H1 (cell line): Measurements from ENCODE around the gene KIF13A. TPM values are rescaled to one million over a fixed set of nuclear protein-coding genes. Genes with fewer than 3 reads are reported as not detected.

ENCODE experiments used
- CTCF ChIA-PET: fragments of 300-600 bp; sonication (Branson Sonifier 250); formaldehyde crosslinking; loops from one replicate; lab custom pipeline; 2021; ENCODE audit not compliant: partially characterized antibody; lab: Charles Lee
- POLR2A ChIA-PET: fragments of 300-600 bp; sonication (Branson Sonifier 250); formaldehyde crosslinking; loops from one replicate; lab custom pipeline; 2021; ENCODE audit warnings: inconsistent platforms; ENCODE audit not compliant: partially characterized antibody; lab: Charles Lee
- DNase-seq, 2 experiments: peaks; one replicate each; pipeline versions ENCODE4 v3.0.0 to v3.0.0-alpha.2; 2010 to 2022; ENCODE audit warnings: low spot score in 2 of 2, low read depth in 1 of 2, mixed read lengths in 1 of 2
- FAIRE-seq: peaks from 2 replicates; lab custom pipeline; 2011; peaks lifted over from hg19 to GRCh38; lab: Jason Lieb, UNC
- H2AFZ ChIP-seq: 2 replicates; pipeline ENCODE4 v1.8.1; 2012; ENCODE audit warnings: low read length, inconsistent platforms
- H2AK5ac ChIP-seq: 2 replicates; pipeline ENCODE4 v1.6.1; 2013; ENCODE audit warnings: low read depth, low read length
- H2BK120ac ChIP-seq: replicated peaks from 2 replicates; pipeline ENCODE3; 2013; ENCODE audit warnings: low read depth, low read length, inconsistent platforms
- H2BK12ac ChIP-seq: 2 replicates; pipeline ENCODE4 v1.6.1; 2013; ENCODE audit warnings: low read depth, low read length
- H2BK15ac ChIP-seq: 2 replicates; pipeline ENCODE4 v1.6.1; 2013; ENCODE audit warnings: low read length
- H2BK20ac ChIP-seq: 2 replicates; pipeline ENCODE4 v1.6.1; 2013; ENCODE audit warnings: low read length
- H2BK5ac ChIP-seq: 2 replicates; pipeline ENCODE4 v1.6.1; 2013; ENCODE audit warnings: low read depth, low read length
- H3K14ac ChIP-seq: 2 replicates; pipeline ENCODE4 v1.6.1; 2013; ENCODE audit warnings: inconsistent platforms; ENCODE audit not compliant: insufficient read length
- H3K18ac ChIP-seq: 2 replicates; pipeline ENCODE4 v1.6.1; 2013; ENCODE audit warnings: low read length; ENCODE audit errors: extremely low read depth
- H3K23ac ChIP-seq: 2 replicates; pipeline ENCODE4 v1.6.1; 2013; ENCODE audit warnings: inconsistent platforms; ENCODE audit not compliant: insufficient read length
- H3K23me2 ChIP-seq: 2 replicates; pipeline ENCODE4 v1.6.1; 2013; ENCODE audit warnings: low read depth, low read length
- H3K27ac ChIP-seq: 2 replicates; pipeline ENCODE4 v1.6.1; 2011; ENCODE audit warnings: low read depth, low read length, inconsistent platforms
- H3K27me3 ChIP-seq, 4 experiments: replicated peaks in 1 of 4; 1 replicate in 1 of 4; 2 replicates in 3 of 4; pipeline versions ENCODE4 v1.6.1 to v1.8.1; 2011 to 2013; ENCODE audit warnings: low read length in 3 of 4, mild to moderate bottlenecking in 3 of 4, inconsistent platforms in 2 of 4, mixed read lengths in 2 of 4, moderate library complexity in 1 of 4; ENCODE audit not compliant: control insufficient read depth in 3 of 4, insufficient read depth in 3 of 4; ENCODE audit errors: extremely low read depth in 1 of 4
- H3K36me3 ChIP-seq, 4 experiments: 2 replicates each; pipeline versions ENCODE4 v1.6.1 to v1.8.1; 2011 to 2013; ENCODE audit warnings: mild to moderate bottlenecking in 4 of 4, low read length in 3 of 4, moderate library complexity in 2 of 4, control low read depth in 1 of 4, inconsistent platforms in 1 of 4; ENCODE audit not compliant: insufficient read depth in 4 of 4, control insufficient read depth in 2 of 4
- H3K4ac ChIP-seq: replicated peaks from 2 replicates; pipeline ENCODE3; 2013; ENCODE audit warnings: low read length, low read depth, mixed read lengths, inconsistent platforms; ENCODE audit not compliant: insufficient read length
- H3K4me1 ChIP-seq, 4 experiments: replicated peaks in 1 of 4; 1 replicate in 1 of 4; 2 replicates in 3 of 4; pipeline versions ENCODE4 v1.6.1 to v1.8.1; 2011 to 2013; ENCODE audit warnings: low read length in 3 of 4, inconsistent platforms in 2 of 4, mixed read lengths in 1 of 4; ENCODE audit not compliant: insufficient read depth in 4 of 4, control insufficient read depth in 3 of 4
- H3K4me2 ChIP-seq, 2 experiments: 2 replicates each; pipeline versions ENCODE4 v1.6.1 to v1.8.1; 2011 to 2013; ENCODE audit warnings: low read depth in 2 of 2, low read length in 2 of 2, control low read depth in 1 of 2, inconsistent platforms in 1 of 2, mild to moderate bottlenecking in 1 of 2; ENCODE audit not compliant: insufficient read depth in 1 of 2
- H3K4me3 ChIP-seq, 4 experiments: fragments of 200-600, 300-600 bp in 1 of 4; sonication (generic), shearing (Covaris generic), sonication (Bioruptor Twin) in 1 of 4; 2 replicates each; pipeline versions ENCODE4 v1.5.1 to v1.8.1; 2011 to 2016; ENCODE audit warnings: low read length in 4 of 4, low read depth in 3 of 4, control low read depth in 2 of 4, inconsistent platforms in 2 of 4, mild to moderate bottlenecking in 2 of 4, mixed read lengths in 1 of 4, moderate library complexity in 1 of 4; ENCODE audit not compliant: insufficient read depth in 2 of 4; ENCODE audit errors: extremely low read depth in 1 of 4
- H3K56ac ChIP-seq: replicated peaks from 2 replicates; pipeline ENCODE3; 2013; ENCODE audit warnings: low read depth, mild to moderate bottlenecking, mixed read lengths, low read length, inconsistent platforms; ENCODE audit not compliant: insufficient read length
- H3K79me1 ChIP-seq: 2 replicates; pipeline ENCODE4 v1.6.1; 2013; ENCODE audit warnings: low read depth, low read length, control low read depth
- H3K79me2 ChIP-seq, 2 experiments: 2 replicates each; pipeline versions ENCODE4 v1.6.1 to v1.8.1; 2012 to 2013; ENCODE audit warnings: low read length in 2 of 2, mild to moderate bottlenecking in 2 of 2, inconsistent platforms in 1 of 2; ENCODE audit not compliant: insufficient read depth in 2 of 2, control insufficient read depth in 1 of 2
- H3K9ac ChIP-seq, 4 experiments: replicated peaks in 1 of 4; 1 replicate in 1 of 4; 2 replicates in 3 of 4; pipeline versions ENCODE4 v1.6.1 to v1.8.1; 2011 to 2013; ENCODE audit warnings: low read depth in 3 of 4, low read length in 3 of 4, control low read depth in 2 of 4, mild to moderate bottlenecking in 2 of 4, moderate library complexity in 2 of 4, inconsistent platforms in 1 of 4; ENCODE audit errors: extremely low read depth in 1 of 4
- H3K9me3 ChIP-seq, 2 experiments: 2 replicates each; pipeline versions ENCODE4 v1.6.1 to v1.8.1; 2012 to 2013; ENCODE audit warnings: mild to moderate bottlenecking in 2 of 2, moderate library complexity in 2 of 2, control low read depth in 1 of 2, inconsistent platforms in 1 of 2, low read depth in 1 of 2, low read length in 1 of 2, mixed read lengths in 1 of 2; ENCODE audit not compliant: insufficient read depth in 2 of 2
- H4K20me1 ChIP-seq, 2 experiments: replicated peaks in 1 of 2; 2 replicates each; pipeline versions ENCODE3 to v1.8.1; 2011 to 2013; ENCODE audit warnings: inconsistent platforms in 2 of 2, low read length in 2 of 2, mild to moderate bottlenecking in 1 of 2; ENCODE audit not compliant: insufficient read depth in 2 of 2, control insufficient read depth in 1 of 2
- H4K5ac ChIP-seq: 2 replicates; pipeline ENCODE4 v1.6.1; 2013; ENCODE audit warnings: low read length, low read depth, mixed read lengths, inconsistent platforms; ENCODE audit not compliant: insufficient read length
- H4K8ac ChIP-seq: 2 replicates; pipeline ENCODE4 v1.8.0; 2013; ENCODE audit warnings: mild to moderate bottlenecking, moderate library complexity, low read length, inconsistent platforms; ENCODE audit not compliant: insufficient read depth; ENCODE audit errors: extremely low read depth
- H4K91ac ChIP-seq: replicated peaks from 2 replicates; pipeline ENCODE3; 2013; ENCODE audit warnings: low read length, mixed read lengths, inconsistent platforms; ENCODE audit not compliant: insufficient read length
- EZH2 ChIP-seq: fragments of 200-600 bp; sonication (generic); IDR thresholded peaks from 2 replicates; pipeline ENCODE4 v1.7.1; 2012; ENCODE audit warnings: low read depth, mild to moderate bottlenecking, moderate library complexity, low read length, inconsistent platforms; ENCODE audit not compliant: severe bottlenecking
- SP1 ChIP-seq: IDR thresholded peaks from 2 replicates; pipeline ENCODE4 v1.6.1; 2011; ENCODE audit warnings: low read depth, low read length
- WGBS, 2 experiments: shearing (Covaris generic) in 1 of 2; methylation state at CpG; one replicate each; pipeline versions ENCODE4 v1.1.6 to v1.1.7; 2013 to 2015; ENCODE audit warnings: low lambda C conversion rate in 2 of 2, mixed read lengths in 2 of 2, inconsistent platforms in 1 of 2, low coverage in 1 of 2, missing lambda C conversion rate in 1 of 2; ENCODE audit not compliant: insufficient replicate concordance in 2 of 2, insufficient coverage in 1 of 2, insufficient read length in 1 of 2; ENCODE audit errors: extremely low coverage in 1 of 2, missing lambda C conversion rate in 1 of 2; 5-methylcytosine and 5-hydroxymethylcytosine counted together
- polyA plus RNA-seq, 7 experiments: library from polyadenylated mRNA; depleted of rRNA in 3 of 7; stranded (reverse) in 5 of 7; unstranded in 2 of 7; fragments of >200 nt in 5 of 7; fragments of 200-250 nt in 2 of 7; gene quantifications; 1 replicate in 5 of 7; 2 replicates in 1 of 7; 4 replicates in 1 of 7; pipeline versions ENCODE4 v1.2.1 to v1.2.3, GENCODE V29; 2011 to 2013; ENCODE audit warnings: missing spikeins in 2 of 7, mixed read lengths in 2 of 7
- total RNA-seq: library from RNA; stranded (reverse); fragmentation: NEBNext Ultra II Directional; extraction: Animal tissue kit (Norgen Biotek cat#: 25700); gene quantifications from 2 replicates; pipeline ENCODE4 v1.2.1, GENCODE V29; 2021

KIF13A gene
- total and polyA plus RNA-seq, 2 of the 8 experiments (the other 6 are each of a cell fraction or from before 2014, with no cell fraction given), result 14.7 to 40.8 TPM

GRCh38 chr6:17729223-17730077, 258.0 kb downstream of the KIF13A start:
- no peak overlapping the region for H2AK5ac ChIP-seq
- no peak overlapping the region for H2BK12ac ChIP-seq
- H3K36me3 ChIP-seq, result no peaks in the 10 kb centered on the region
- DNase-seq (no peak), FAIRE-seq (no peak)
- H3K14ac ChIP-seq, result no peak overlapping the region
- H4K91ac ChIP-seq, result no peak overlapping the region
- ChIA-PET POLR2A (interaction anchor here (0.7 to 2.9 kb wide), 3 partner anchors 11 to 38 kb away, joined by 3 to 14 read pairs (median 3); partner anchors contain the start of gene NUP153), CTCF (interaction anchor here (0.6 to 1.8 kb wide), 4 partner anchors 14 to 93 kb away, joined by 3 to 8 read pairs (median 4); no protein-coding TSS in a partner anchor)
- no peak overlapping the region for H3K56ac ChIP-seq
- no peak overlapping the region for H3K9ac ChIP-seq
- no peaks in the 10 kb centered on the region for H3K4me1 ChIP-seq
- H2BK120ac ChIP-seq, result no peak overlapping the region
- 88% methylated on average over 12 of the region's 12 CpGs; no CpG with 5 or more reads in 1 of the 2 experiments for WGBS, 2 experiments
- TF ChIP-seq EZH2, result no peak
- TF ChIP-seq SP1, result 0 out of 2 replicates have a peak, but pooled peaks have one; percentile 38
- no peaks in the 10 kb centered on the region for H3K79me1 ChIP-seq
- no peak overlapping the region for H2AFZ ChIP-seq
- no peak overlapping the region for H3K4ac ChIP-seq
- H2BK20ac ChIP-seq, result no peak overlapping the region
- no peaks in the 10 kb centered on the region for H3K23me2 ChIP-seq
- no peak overlapping the region for H4K5ac ChIP-seq
- H3K4me2 ChIP-seq, result no peak overlapping the region
- no peak overlapping the region for H2BK5ac ChIP-seq
- H3K4me3 ChIP-seq, result no peak overlapping the region
- H3K18ac ChIP-seq, result no peak overlapping the region
- no peaks in the 10 kb centered on the region for H3K27me3 ChIP-seq
- no peak overlapping the region for H3K23ac ChIP-seq
- H4K20me1 ChIP-seq, result no peaks in the 10 kb centered on the region
- H3K9me3 ChIP-seq, result peaks cover 0 to 3% of the 10 kb centered on the region in 2 experiments; a peak in 1 of 4 replicates
- H3K79me2 ChIP-seq, result no peaks in the 10 kb centered on the region
- no peak overlapping the region for H3K27ac ChIP-seq
- H4K8ac ChIP-seq, result no peak overlapping the region
- no peak overlapping the region for H2BK15ac ChIP-seq
